Endothelial cell (in vitro differentiated cells): Measurements from ENCODE around the gene ZBTB20. TPM values are rescaled to one million over a fixed set of nuclear protein-coding genes. Genes with fewer than 3 reads are reported as not detected.

Source experiments
- DNase-seq: peaks from one replicate; pipeline ENCODE4 v3.0.0; 2021; ENCODE audit warnings: low spot score
- H3K27ac Mint-ChIP-seq: one replicate; pipeline ENCODE4 v1.8.0; 2021; ENCODE audit warnings: mixed read lengths, inconsistent platforms; ENCODE audit not compliant: unreplicated experiment
- H3K27me3 Mint-ChIP-seq: one replicate; pipeline ENCODE4 v1.8.0; 2021; ENCODE audit warnings: mild to moderate bottlenecking, moderate library complexity, mixed read lengths, inconsistent platforms; ENCODE audit not compliant: unreplicated experiment
- H3K36me3 Mint-ChIP-seq: one replicate; pipeline ENCODE4 v1.8.0; 2021; ENCODE audit warnings: mild to moderate bottlenecking, low read depth, mixed read lengths, inconsistent platforms; ENCODE audit not compliant: unreplicated experiment
- H3K4me1 Mint-ChIP-seq: one replicate; pipeline ENCODE4 v1.8.0; 2021; ENCODE audit warnings: mild to moderate bottlenecking, mixed read lengths, inconsistent platforms; ENCODE audit not compliant: unreplicated experiment
- H3K4me3 Mint-ChIP-seq: one replicate; pipeline ENCODE4 v1.8.0; 2021; ENCODE audit warnings: mild to moderate bottlenecking, mixed read lengths, inconsistent platforms; ENCODE audit not compliant: unreplicated experiment
- H3K9me3 Mint-ChIP-seq: one replicate; pipeline ENCODE4 v1.8.0; 2021; ENCODE audit warnings: mixed read lengths, inconsistent platforms; ENCODE audit not compliant: unreplicated experiment
- CTCF ChIP-seq: fragments of 200-600 bp; sonication (generic); IDR thresholded peaks from one replicate; pipeline ENCODE4 v1.5.0; 2021; ENCODE audit warnings: antibody characterized with exemption; ENCODE audit not compliant: unreplicated experiment
- total RNA-seq: library from RNA; stranded (reverse); fragmentation: NEBNext Ultra II Directional; extraction: Animal tissue kit (Norgen Biotek cat#: 25700); gene quantifications from one replicate; pipeline ENCODE4 v1.2.1, GENCODE V29; 2021; ENCODE audit not compliant: unreplicated experiment

ZBTB20 gene
- total RNA-seq, 1 donor from 2014 or later = 4.2 TPM

GRCh38 chr3:115092220-115092791, 54.8 kb downstream of the ZBTB20 start:
- Mint-ChIP-seq H3K4me3 (no peak overlapping the region), H3K27ac (no peak overlapping the region), H3K27me3 (peaks cover 1% of the 10 kb centered on the region), H3K36me3 (no peaks in the 10 kb centered on the region), H3K4me1 (no peaks in the 10 kb centered on the region), H3K9me3 (no peaks in the 10 kb centered on the region)
- TF ChIP-seq CTCF = peak; percentile 57
- peak; percentile 61 for DNase-seq

GRCh38 chr3:115090712-115091111, 56.4 kb downstream of the ZBTB20 start:
- Mint-ChIP-seq H3K4me1 (no peaks in the 10 kb centered on the region), H3K36me3 (no peaks in the 10 kb centered on the region), H3K27ac (no peak overlapping the region), H3K9me3 (no peaks in the 10 kb centered on the region), H3K4me3 (no peak overlapping the region), H3K27me3 (peaks cover 1% of the 10 kb centered on the region)
- TF ChIP-seq CTCF = no peak
- DNase-seq = no peak

- H3K27me3 Mint-ChIP-seq = peaks cover 1% of the 10 kb centered on the region
- H3K27ac Mint-ChIP-seq = no peak overlapping the region
- H3K4me3 Mint-ChIP-seq = no peak overlapping the region
- no peaks in the 10 kb centered on the region for H3K36me3 Mint-ChIP-seq
- H3K9me3 Mint-ChIP-seq = no peaks in the 10 kb centered on the region
- H3K4me1 Mint-ChIP-seq = no peaks in the 10 kb centered on the region
- no peak for DNase-seq
- TF ChIP-seq CTCF = no peak
These were observed 57.6 kb downstream of the ZBTB20 start for GRCh38 chr3:115089481-115089880.

- no peaks in the 10 kb centered on the region for H3K36me3 Mint-ChIP-seq
- no peak for TF ChIP-seq CTCF
- DNase-seq = no peak
- H3K27ac Mint-ChIP-seq = no peak overlapping the region
- no peaks in the 10 kb centered on the region for H3K27me3 Mint-ChIP-seq
- no peak overlapping the region for H3K4me3 Mint-ChIP-seq
- H3K9me3 Mint-ChIP-seq = no peaks in the 10 kb centered on the region
- no peaks in the 10 kb centered on the region for H3K4me1 Mint-ChIP-seq
These were observed 59.6 kb downstream of the ZBTB20 start for GRCh38 chr3:115087512-115087911.

- H3K27me3 Mint-ChIP-seq = no peaks in the 10 kb centered on the region
- no peaks in the 10 kb centered on the region for H3K9me3 Mint-ChIP-seq
- no peaks in the 10 kb centered on the region for H3K36me3 Mint-ChIP-seq
- DNase-seq = no peak
- H3K4me3 Mint-ChIP-seq = no peak overlapping the region
- no peaks in the 10 kb centered on the region for H3K4me1 Mint-ChIP-seq
- no peak for TF ChIP-seq CTCF
- H3K27ac Mint-ChIP-seq = no peak overlapping the region
These were observed 60.7 kb downstream of the ZBTB20 start for GRCh38 chr3:115086344-115086743.
